ENCODE data around the gene FSHR.

FSHR gene

GRCh38 chr2:49105506-49105905 is 48.8 kb downstream of the FSHR start:
- no peak for DNase-seq
- Histone ChIP-seq H2AFZ (ENCODE audit: low read length) (no peak overlapping the region), H3K4me1 (ENCODE audit: low read length) (no peaks in the 10 kb centered on the region), H3K4me3 (ENCODE audit: low read length) (no peak overlapping the region), H3K36me3 (replicated peaks; ENCODE audit: insufficient read depth, low read length) (no peaks in the 10 kb centered on the region), H3K9me3 (replicated peaks; ENCODE audit: insufficient read depth, low read length) (no peaks in the 10 kb centered on the region), H3K79me2 (ENCODE audit: low read length) (no peaks in the 10 kb centered on the region), H3K9ac (ENCODE audit: low read length) (no peak overlapping the region), H4K20me1 (ENCODE audit: insufficient read depth, low read length) (no peaks in the 10 kb centered on the region), H3K9me2 (replicated peaks; ENCODE audit: insufficient read depth, low read length) (no peaks in the 10 kb centered on the region), H3F3A (ENCODE audit: insufficient read depth, low read length) (no peaks in the 10 kb centered on the region), H3K27ac (ENCODE audit: low read length) (no peak overlapping the region), H3K4me2 (ENCODE audit: low read depth, low read length) (no peak overlapping the region), H3K27me3 (replicated peaks; ENCODE audit: insufficient read depth, low read length) (no peaks in the 10 kb centered on the region)
- TF ChIP-seq CTCF (IDR thresholded peaks at IDR 0.05; ENCODE audit: low read length), result no peak
- no peak for TF ChIP-seq EZH2phosphoT487 (IDR thresholded peaks at IDR 0.05; ENCODE audit: low read length)
- no peak for TF ChIP-seq EZH2 (optimal IDR thresholded peaks at IDR 0.05; ENCODE audit: low read depth, low read length)

GRCh38 chr2:49102146-49102545 is 52.2 kb downstream of the FSHR start:
- Histone ChIP-seq H3K36me3 (replicated peaks; ENCODE audit: insufficient read depth, low read length) (no peaks in the 10 kb centered on the region), H3K79me2 (ENCODE audit: low read length) (no peaks in the 10 kb centered on the region), H3F3A (ENCODE audit: insufficient read depth, low read length) (no peaks in the 10 kb centered on the region), H3K4me2 (ENCODE audit: low read depth, low read length) (no peak overlapping the region), H2AFZ (ENCODE audit: low read length) (no peak overlapping the region), H3K4me3 (ENCODE audit: low read length) (no peak overlapping the region), H3K9me2 (replicated peaks; ENCODE audit: insufficient read depth, low read length) (no peaks in the 10 kb centered on the region), H3K9me3 (replicated peaks; ENCODE audit: insufficient read depth, low read length) (no peaks in the 10 kb centered on the region), H3K4me1 (ENCODE audit: low read length) (no peaks in the 10 kb centered on the region), H3K27ac (ENCODE audit: low read length) (no peak overlapping the region), H3K9ac (ENCODE audit: low read length) (no peak overlapping the region), H3K27me3 (replicated peaks; ENCODE audit: insufficient read depth, low read length) (no peaks in the 10 kb centered on the region), H4K20me1 (ENCODE audit: insufficient read depth, low read length) (no peaks in the 10 kb centered on the region)
- TF ChIP-seq CTCF (IDR thresholded peaks at IDR 0.05; ENCODE audit: low read length) (no peak), EZH2phosphoT487 (IDR thresholded peaks at IDR 0.05; ENCODE audit: low read length) (no peak), EZH2 (optimal IDR thresholded peaks at IDR 0.05; ENCODE audit: low read depth, low read length) (no peak)
- DNase-seq, result no peak

GRCh38 chr2:49080681-49081080 is 73.6 kb downstream of the FSHR start:
- no peaks in the 10 kb centered on the region for H3K4me1 ChIP-seq (ENCODE audit: low read length)
- DNase-seq, result no peak
- TF ChIP-seq EZH2phosphoT487 (IDR thresholded peaks at IDR 0.05; ENCODE audit: low read length), result no peak
- no peak for TF ChIP-seq EZH2 (optimal IDR thresholded peaks at IDR 0.05; ENCODE audit: low read depth, low read length)
- TF ChIP-seq CTCF (IDR thresholded peaks at IDR 0.05; ENCODE audit: low read length), result no peak
- H3K4me2 ChIP-seq (ENCODE audit: low read depth, low read length), result no peak overlapping the region
- H3K4me3 ChIP-seq (ENCODE audit: low read length), result no peak overlapping the region
- no peaks in the 10 kb centered on the region for H3K27me3 ChIP-seq (replicated peaks; ENCODE audit: insufficient read depth, low read length)
- no peaks in the 10 kb centered on the region for H3F3A ChIP-seq (ENCODE audit: insufficient read depth, low read length)
- no peak overlapping the region for H3K27ac ChIP-seq (ENCODE audit: low read length)
- no peaks in the 10 kb centered on the region for H4K20me1 ChIP-seq (ENCODE audit: insufficient read depth, low read length)
- H3K9ac ChIP-seq (ENCODE audit: low read length), result no peak overlapping the region
- H3K36me3 ChIP-seq (replicated peaks; ENCODE audit: insufficient read depth, low read length), result no peaks in the 10 kb centered on the region
- no peak overlapping the region for H2AFZ ChIP-seq (ENCODE audit: low read length)
- no peaks in the 10 kb centered on the region for H3K79me2 ChIP-seq (ENCODE audit: low read length)
- H3K9me2 ChIP-seq (replicated peaks; ENCODE audit: insufficient read depth, low read length), result no peaks in the 10 kb centered on the region
- no peaks in the 10 kb centered on the region for H3K9me3 ChIP-seq (replicated peaks; ENCODE audit: insufficient read depth, low read length)

Data from MM.1S (cell line).